HepG2 (cell line): ENCODE results near the gene HOXA7. TPM values are rescaled to one million over a fixed set of nuclear protein-coding genes. Genes with fewer than 3 reads are reported as not detected.

Experiments used
- ATM ChIP-seq: fragments of 450-650 bp; IDR thresholded peaks from 2 replicates; pipeline ENCODE4 v1.7.1; 2017; ENCODE audit warnings: mild to moderate bottlenecking, borderline replicate concordance
- BHLHE40 ChIP-seq: IDR thresholded peaks from 2 replicates; pipeline ENCODE4 v1.6.1; 2011; ENCODE audit warnings: low read length, improper control_type of control experiment
- CBX5 ChIP-seq: sonication (generic); formaldehyde crosslinking; IDR thresholded peaks from 2 replicates; pipeline ENCODE4 v1.4.0; 2020; ENCODE audit warnings: missing genetic modification reagents, borderline replicate concordance
- FOXA3 ChIP-seq: IDR thresholded peaks from 2 replicates; pipeline ENCODE4 v1.6.1; 2016; ENCODE audit warnings: missing genetic modification reagents, missing compliant biosample characterization
- HOXA9 ChIP-seq: sonication (generic); formaldehyde crosslinking; IDR thresholded peaks from 2 replicates; pipeline ENCODE4 v1.8.1; 2022; ENCODE audit warnings: missing genetic modification reagents, mild to moderate bottlenecking, moderate library complexity, borderline replicate concordance
- JARID2 ChIP-seq: sonication (generic); formaldehyde crosslinking; IDR thresholded peaks from 2 replicates; pipeline ENCODE4 v1.8.1; 2023; ENCODE audit warnings: missing genetic modification reagents, inconsistent platforms; ENCODE audit not compliant: insufficient replicate concordance
- NPAS2 ChIP-seq: sonication (generic); formaldehyde crosslinking; IDR thresholded peaks from 2 replicates; pipeline ENCODE4 v1.8.0; 2022; ENCODE audit warnings: mild to moderate bottlenecking, missing genetic modification reagents, borderline replicate concordance
- RFX1 ChIP-seq: fragments of 450-650 bp; IDR thresholded peaks from 2 replicates; pipeline ENCODE4 v1.6.1; 2017
- SALL1 ChIP-seq: sonication (generic); formaldehyde crosslinking; IDR thresholded peaks from 2 replicates; pipeline ENCODE4 v1.8.0; 2022; ENCODE audit warnings: mild to moderate bottlenecking, missing genetic modification reagents
- ZBTB3 ChIP-seq: sonication (generic); formaldehyde crosslinking; IDR thresholded peaks from 2 replicates; pipeline ENCODE4 v1.4.0; 2020; ENCODE audit warnings: low read depth, mild to moderate bottlenecking, moderate library complexity, missing genetic modification reagents, borderline replicate concordance
- ZBTB4 ChIP-seq: sonication (generic); formaldehyde crosslinking; IDR thresholded peaks from 2 replicates; pipeline ENCODE4 v1.4.0; 2020; ENCODE audit warnings: missing genetic modification reagents, mild to moderate bottlenecking, borderline replicate concordance
- ZBTB49 ChIP-seq: sonication (generic); formaldehyde crosslinking; IDR thresholded peaks from 2 replicates; pipeline ENCODE4 v1.4.0; 2020; ENCODE audit warnings: missing genetic modification reagents, borderline replicate concordance
- ZNF121 ChIP-seq: sonication (generic); formaldehyde crosslinking; IDR thresholded peaks from 2 replicates; pipeline ENCODE4 v1.5.0; 2020; ENCODE audit warnings: mild to moderate bottlenecking, missing genetic modification reagents
- ZNF337 ChIP-seq: sonication (generic); formaldehyde crosslinking; IDR thresholded peaks from 2 replicates; pipeline ENCODE4 v1.5.1; 2020; ENCODE audit warnings: missing genetic modification reagents, low read depth, mild to moderate bottlenecking, borderline replicate concordance
- ZNF33B ChIP-seq: sonication (generic); formaldehyde crosslinking; IDR thresholded peaks from 2 replicates; pipeline ENCODE4 v1.5.1; 2020; ENCODE audit warnings: mild to moderate bottlenecking, missing genetic modification reagents
- ZNF577 ChIP-seq: sonication (generic); formaldehyde crosslinking; IDR thresholded peaks from 2 replicates; pipeline ENCODE4 v1.4.0; 2020; ENCODE audit warnings: mild to moderate bottlenecking, low read depth, missing genetic modification reagents, borderline replicate concordance
- ZNF777 ChIP-seq: sonication (generic); formaldehyde crosslinking; IDR thresholded peaks from 2 replicates; pipeline ENCODE4 v1.4.0; 2020; ENCODE audit warnings: missing genetic modification reagents
- polyA plus RNA-seq, 8 experiments: library from polyadenylated mRNA; depleted of rRNA in 3 of 8; stranded (reverse) in 7 of 8; unstranded in 1 of 8; fragments of >200 nt; fragmentation: Illumina TruSeq in 4 of 8; extraction: Trizol in 4 of 8; gene quantifications; 2 replicates each; pipeline versions ENCODE4 v1.2.1 to v1.2.3, GENCODE V29; 2011 to 2016; ENCODE audit warnings: low read depth in 4 of 8, missing spikeins in 1 of 8, mixed read lengths in 1 of 8; ENCODE audit not compliant: insufficient read depth in 1 of 8
- total RNA-seq, 5 experiments: library from RNA; depleted of rRNA; stranded (reverse); fragments of >200 nt; fragmentation: Illumina TruSeq; extraction: Trizol; gene quantifications; 2 replicates each; pipeline ENCODE4 v1.2.3, GENCODE V29; 2016; ENCODE audit warnings: low read depth in 1 of 5
- TF ChIP-seq, protein P1 (sequence below): sonication (generic); formaldehyde crosslinking; IDR thresholded peaks from 2 replicates; pipeline ENCODE4 v1.4.0; 2020; ENCODE audit warnings: mild to moderate bottlenecking, low read depth, missing genetic modification reagents
- TF ChIP-seq, protein P2 (sequence below): sonication (generic); formaldehyde crosslinking; IDR thresholded peaks from 2 replicates; pipeline ENCODE4 v1.5.0; 2020; ENCODE audit warnings: mild to moderate bottlenecking, missing genetic modification reagents

HOXA7 gene
- total and polyA plus RNA-seq, 2 of the 13 experiments (the other 11 are each of a cell fraction or from before 2014, with no cell fraction given), result 0.05 TPM; not detected in 1

DNA sequence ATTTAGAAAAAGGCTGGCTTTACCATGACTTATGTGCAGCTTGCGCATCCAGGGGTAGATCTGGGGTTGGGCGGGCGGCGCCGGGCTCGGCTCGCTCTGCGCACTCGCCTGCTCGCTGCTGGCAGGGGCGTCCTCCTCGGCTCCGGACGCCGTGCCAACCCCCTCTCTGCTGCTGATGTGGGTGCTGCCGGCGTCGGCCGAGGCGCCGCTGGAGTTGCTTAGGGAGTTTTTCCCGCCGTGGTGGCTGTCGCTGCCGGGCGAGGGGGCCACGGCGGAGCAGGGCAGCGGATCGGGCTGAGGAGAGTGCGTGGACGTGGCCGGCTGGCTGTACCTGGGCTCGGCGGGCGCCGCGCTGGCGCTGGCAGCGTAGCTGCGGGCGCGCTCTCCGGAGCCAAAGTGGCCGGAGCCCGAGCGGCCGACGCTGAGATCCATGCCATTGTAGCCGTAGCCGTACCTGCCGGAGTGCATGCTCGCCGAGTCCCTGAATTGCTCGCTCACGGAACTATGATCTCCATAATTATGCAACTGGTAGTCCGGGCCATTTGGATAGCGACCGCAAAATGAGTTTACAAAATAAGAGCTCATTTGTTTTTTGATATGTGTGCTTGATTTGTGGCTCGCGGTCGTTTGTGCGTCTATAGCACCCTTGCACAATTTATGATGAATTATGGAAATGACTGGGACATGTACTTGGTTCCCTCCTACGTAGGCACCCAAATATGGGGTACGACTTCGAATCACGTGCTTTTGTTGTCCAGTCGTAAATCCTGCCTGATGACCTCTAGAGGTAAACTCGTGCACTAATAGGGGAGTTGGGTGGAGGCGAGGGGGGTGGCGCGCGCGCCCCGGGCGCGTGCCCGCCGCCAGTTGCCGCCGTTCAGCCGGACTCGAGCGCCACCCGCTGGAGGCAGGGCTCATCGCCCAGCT, 13.2 kb downstream of the HOXA7 start, which contains the start of gene HOXA5 (continued):
- TF ChIP-seq, protein P1, sequence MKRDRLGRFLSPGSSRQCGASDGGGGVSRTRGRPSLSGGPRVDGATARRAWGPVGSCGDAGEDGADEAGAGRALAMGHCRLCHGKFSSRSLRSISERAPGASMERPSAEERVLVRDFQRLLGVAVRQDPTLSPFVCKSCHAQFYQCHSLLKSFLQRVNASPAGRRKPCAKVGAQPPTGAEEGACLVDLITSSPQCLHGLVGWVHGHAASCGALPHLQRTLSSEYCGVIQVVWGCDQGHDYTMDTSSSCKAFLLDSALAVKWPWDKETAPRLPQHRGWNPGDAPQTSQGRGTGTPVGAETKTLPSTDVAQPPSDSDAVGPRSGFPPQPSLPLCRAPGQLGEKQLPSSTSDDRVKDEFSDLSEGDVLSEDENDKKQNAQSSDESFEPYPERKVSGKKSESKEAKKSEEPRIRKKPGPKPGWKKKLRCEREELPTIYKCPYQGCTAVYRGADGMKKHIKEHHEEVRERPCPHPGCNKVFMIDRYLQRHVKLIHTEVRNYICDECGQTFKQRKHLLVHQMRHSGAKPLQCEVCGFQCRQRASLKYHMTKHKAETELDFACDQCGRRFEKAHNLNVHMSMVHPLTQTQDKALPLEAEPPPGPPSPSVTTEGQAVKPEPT (CRISPR knock-in tag), result no peak
- peak; percentile 49 for TF ChIP-seq SALL1 (CRISPR knock-in tag)
- no peak for TF ChIP-seq ZBTB4 (CRISPR knock-in tag)
- no peak for TF ChIP-seq ZNF777 (CRISPR knock-in tag)
- no peak for TF ChIP-seq RFX1
- TF ChIP-seq ZNF121, result no peak
- TF ChIP-seq JARID2 (CRISPR knock-in tag), result no peak
- TF ChIP-seq FOXA3 (CRISPR knock-in tag), result peak; percentile 25; the same call in 1 of the 2 replicates
- TF ChIP-seq ZNF33B (CRISPR knock-in tag), result no peak
- no peak for TF ChIP-seq ZNF337
- no peak for TF ChIP-seq HOXA9
- no peak for TF ChIP-seq ZBTB49 (CRISPR knock-in tag)
- peak; percentile 77 for TF ChIP-seq BHLHE40
- no peak for TF ChIP-seq CBX5
- TF ChIP-seq, protein P2, sequence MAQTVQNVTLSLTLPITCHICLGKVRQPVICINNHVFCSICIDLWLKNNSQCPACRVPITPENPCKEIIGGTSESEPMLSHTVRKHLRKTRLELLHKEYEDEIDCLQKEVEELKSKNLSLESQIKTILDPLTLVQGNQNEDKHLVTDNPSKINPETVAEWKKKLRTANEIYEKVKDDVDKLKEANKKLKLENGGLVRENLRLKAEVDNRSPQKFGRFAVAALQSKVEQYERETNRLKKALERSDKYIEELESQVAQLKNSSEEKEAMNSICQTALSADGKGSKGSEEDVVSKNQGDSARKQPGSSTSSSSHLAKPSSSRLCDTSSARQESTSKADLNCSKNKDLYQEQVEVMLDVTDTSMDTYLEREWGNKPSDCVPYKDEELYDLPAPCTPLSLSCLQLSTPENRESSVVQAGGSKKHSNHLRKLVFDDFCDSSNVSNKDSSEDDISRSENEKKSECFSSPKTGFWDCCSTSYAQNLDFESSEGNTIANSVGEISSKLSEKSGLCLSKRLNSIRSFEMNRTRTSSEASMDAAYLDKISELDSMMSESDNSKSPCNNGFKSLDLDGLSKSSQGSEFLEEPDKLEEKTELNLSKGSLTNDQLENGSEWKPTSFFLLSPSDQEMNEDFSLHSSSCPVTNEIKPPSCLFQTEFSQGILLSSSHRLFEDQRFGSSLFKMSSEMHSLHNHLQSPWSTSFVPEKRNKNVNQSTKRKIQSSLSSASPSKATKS (CRISPR knock-in tag), result no peak
- no peak for TF ChIP-seq ZNF577 (CRISPR knock-in tag)
- no peak for TF ChIP-seq ZBTB3 (CRISPR knock-in tag)
- no peak for TF ChIP-seq ATM
- no peak for TF ChIP-seq NPAS2 (CRISPR knock-in tag)
